Measurements from ENCODE around the gene RRP7A. TPM values are rescaled to one million over a fixed set of nuclear protein-coding genes. Genes with fewer than 3 reads are reported as not detected.
"Not testable (repeated sequence)": the region's sequence is repeated elsewhere in the genome, so short reads cannot be mapped to it uniquely, and the experiment has no call there.

Gene RRP7A
- total and polyA plus RNA-seq, 10 of the 15 experiments (the other 5 are each of a cell fraction or from before 2014, with no cell fraction given) = 2.9 to 114 (median 43.8) TPM

- H3K9me3 ChIP-seq (replicated peaks; ENCODE audit: control insufficient read depth, insufficient read depth, low read length); DNase-seq (ENCODE audit: low read depth, low spot score); H3K79me2 ChIP-seq (ENCODE audit: control insufficient read depth, insufficient read depth, low read length); H2AFZ ChIP-seq (ENCODE audit: control insufficient read depth, low read depth, low read length); intact Hi-C loops (cut with micrococcal nuclease; ENCODE audit: unreplicated experiment); in situ Hi-C loops (cut with MboI); RAD21 ChIA-PET (ENCODE audit: unreplicated experiment); H3K36me3 ChIP-seq (ENCODE audit: control insufficient read depth in 2 of 2, insufficient read depth in 2 of 2, low read length in 1 of 2); H3K27me3 ChIP-seq (replicated peaks in 1 of 2; ENCODE audit: control insufficient read depth in 2 of 2, insufficient read depth in 2 of 2, low read length in 1 of 2); H4K20me1 ChIP-seq (ENCODE audit: control insufficient read depth, insufficient read depth); FAIRE-seq; H3K4me3 ChIP-seq: not testable (repeated sequence)
- ChIA-PET CTCF (interaction anchor here (1.0 to 1.1 kb wide), 3 partner anchors 15 to 77 kb away, joined by 3 to 4 read pairs (median 3); partner anchors contain the start of gene POLDIP3), POLR2A (interaction anchor here (0.6 kb wide), 1 partner anchor 16 kb away, joined by 5 read pairs; no protein-coding TSS in a partner anchor), SMC1A (ENCODE audit: uncharacterized antibody, unreplicated experiment) (interaction anchor here (0.9 to 1.4 kb wide), 4 partner anchors 11 to 363 kb away, joined by 3 to 5 read pairs (median 4); no protein-coding TSS in a partner anchor)
- peak; percentile 81 for ATAC-seq
- H3K4me1 ChIP-seq (ENCODE audit: control insufficient read depth, insufficient read depth, low read length) = peaks cover 30% of the 10 kb centered on the region
- TF ChIP-seq BHLHE40 (IDR thresholded peaks at IDR 0.05; ENCODE audit: borderline replicate concordance in 1 of 2, low read depth in 2 of 2, low read length in 1 of 2) (peak; percentile 58 to 91; a peak in 2 of 4 replicates), YY1 (IDR thresholded peaks at IDR 0.05; ENCODE audit: low read depth, low read length) (peak; percentile 59; the same call in 1 of the 2 replicates), POU2F2 (IDR thresholded peaks at IDR 0.05; ENCODE audit: borderline replicate concordance, low read depth, low read length) (0 out of 3 replicates have a peak, but pooled peaks have one; percentile 24), TCF12 (IDR thresholded peaks at IDR 0.05; ENCODE audit: low read depth, low read length) (0 out of 2 replicates have a peak, but pooled peaks have one; percentile 17), RAD51 (IDR thresholded peaks at IDR 0.05) (0 out of 2 replicates have a peak, but pooled peaks have one; percentile 19)
- TF ChIP-seq, protein P1, sequence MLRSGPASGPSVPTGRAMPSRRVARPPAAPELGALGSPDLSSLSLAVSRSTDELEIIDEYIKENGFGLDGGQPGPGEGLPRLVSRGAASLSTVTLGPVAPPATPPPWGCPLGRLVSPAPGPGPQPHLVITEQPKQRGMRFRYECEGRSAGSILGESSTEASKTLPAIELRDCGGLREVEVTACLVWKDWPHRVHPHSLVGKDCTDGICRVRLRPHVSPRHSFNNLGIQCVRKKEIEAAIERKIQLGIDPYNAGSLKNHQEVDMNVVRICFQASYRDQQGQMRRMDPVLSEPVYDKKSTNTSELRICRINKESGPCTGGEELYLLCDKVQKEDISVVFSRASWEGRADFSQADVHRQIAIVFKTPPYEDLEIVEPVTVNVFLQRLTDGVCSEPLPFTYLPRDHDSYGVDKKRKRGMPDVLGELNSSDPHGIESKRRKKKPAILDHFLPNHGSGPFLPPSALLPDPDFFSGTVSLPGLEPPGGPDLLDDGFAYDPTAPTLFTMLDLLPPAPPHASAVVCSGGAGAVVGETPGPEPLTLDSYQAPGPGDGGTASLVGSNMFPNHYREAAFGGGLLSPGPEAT (IDR thresholded peaks at IDR 0.05; ENCODE audit: low read depth) = 0 out of 2 replicates have a peak, but pooled peaks have one; percentile 24
- peak overlapping the region; percentile 72 for H3K27ac ChIP-seq (ENCODE audit: control insufficient read depth, insufficient read depth)
- TSS peak; percentile 85 for BruUV-seq (replicated peaks)
- WGBS (ENCODE audit: insufficient coverage, insufficient replicate concordance, low lambda C conversion rate, missing lambda C conversion rate) = 25% methylated on average over 7 of the region's 14 CpGs
- H3K9ac ChIP-seq (ENCODE audit: control insufficient read depth, insufficient read depth, low read length) = 0 out of 2 replicates have a peak overlapping the region, but pooled peaks have one; percentile 27
- peak overlapping the region; percentile 66; the same call in 1 of the 2 replicates for H3K4me2 ChIP-seq (ENCODE audit: control insufficient read depth, insufficient read depth)
These were observed 17.7 kb upstream of the RRP7A start for GRCh38 chr22:42537199-42537831.
